ENCODE data around the gene ZNF177. TPM values are rescaled to one million over a fixed set of nuclear protein-coding genes. Genes with fewer than 3 reads are reported as not detected.

ZNF177 gene
- total RNA-seq, 1 donor from 2014 or later: 4.4 TPM

- peaks cover 78% of the 10 kb centered on the region for H3K9me3 Mint-ChIP-seq (ENCODE audit: low read depth)
Observed at GRCh38 chr19:9370738-9371619, 8.2 kb downstream of the ZNF177 start.

GRCh38 chr19:9381361-9381785 lies 18.6 kb downstream of the ZNF177 start:
- Mint-ChIP-seq H3K36me3 (ENCODE audit: low read depth) (peaks cover 86% of the 10 kb centered on the region), H3K4me3 (ENCODE audit: unreplicated experiment) (no peak overlapping the region), H3K4me1 (ENCODE audit: low read depth) (no peaks in the 10 kb centered on the region), H3K9me3 (ENCODE audit: low read depth) (peaks cover 79% of the 10 kb centered on the region), H3K27me3 (ENCODE audit: low read depth) (no peaks in the 10 kb centered on the region), H3K27ac (ENCODE audit: unreplicated experiment) (no peak overlapping the region)
- TF ChIP-seq CTCF (IDR thresholded peaks at IDR 0.05): no peak
- DNase-seq (ENCODE audit: low spot score): no peak

More at GRCh38 chr19:9370738-9371619, 8.2 kb downstream of the ZNF177 start:
- no peaks in the 10 kb centered on the region for H3K27me3 Mint-ChIP-seq (ENCODE audit: low read depth)
- H3K4me3 Mint-ChIP-seq (ENCODE audit: unreplicated experiment): no peak overlapping the region
- H3K27ac Mint-ChIP-seq (ENCODE audit: unreplicated experiment): no peak overlapping the region
- no peak for TF ChIP-seq CTCF (IDR thresholded peaks at IDR 0.05)
- DNase-seq (ENCODE audit: low spot score): no peak
- H3K36me3 Mint-ChIP-seq (ENCODE audit: low read depth): peaks cover 71% of the 10 kb centered on the region
- H3K4me1 Mint-ChIP-seq (ENCODE audit: low read depth): no peaks in the 10 kb centered on the region

GRCh38 chr19:9406798-9407352 lies 44.1 kb downstream of the ZNF177 start:
- H3K9me3 Mint-ChIP-seq (ENCODE audit: low read depth): peaks cover 67% of the 10 kb centered on the region
- H3K36me3 Mint-ChIP-seq (ENCODE audit: low read depth): peaks cover 18% of the 10 kb centered on the region
- no peaks in the 10 kb centered on the region for H3K27me3 Mint-ChIP-seq (ENCODE audit: low read depth)
- DNase-seq (ENCODE audit: low spot score): no peak
- H3K4me3 Mint-ChIP-seq (ENCODE audit: unreplicated experiment): no peak overlapping the region
- TF ChIP-seq CTCF (IDR thresholded peaks at IDR 0.05): no peak
- H3K27ac Mint-ChIP-seq (ENCODE audit: unreplicated experiment): no peak overlapping the region
- no peaks in the 10 kb centered on the region for H3K4me1 Mint-ChIP-seq (ENCODE audit: low read depth)

GRCh38 chr19:9407827-9408226 lies 45.0 kb downstream of the ZNF177 start:
- H3K27ac Mint-ChIP-seq (ENCODE audit: unreplicated experiment): no peak overlapping the region
- H3K4me1 Mint-ChIP-seq (ENCODE audit: low read depth): no peaks in the 10 kb centered on the region
- H3K9me3 Mint-ChIP-seq (ENCODE audit: low read depth): peaks cover 73% of the 10 kb centered on the region
- no peaks in the 10 kb centered on the region for H3K27me3 Mint-ChIP-seq (ENCODE audit: low read depth)
- no peak for DNase-seq (ENCODE audit: low spot score)
- H3K36me3 Mint-ChIP-seq (ENCODE audit: low read depth): peaks cover 27% of the 10 kb centered on the region
- H3K4me3 Mint-ChIP-seq (ENCODE audit: unreplicated experiment): no peak overlapping the region
- TF ChIP-seq CTCF (IDR thresholded peaks at IDR 0.05): no peak

GRCh38 chr19:9413240-9413954 lies 50.6 kb downstream of the ZNF177 start:
- no peak for TF ChIP-seq CTCF (IDR thresholded peaks at IDR 0.05)
- H3K27me3 Mint-ChIP-seq (ENCODE audit: low read depth): no peaks in the 10 kb centered on the region
- no peak overlapping the region for H3K27ac Mint-ChIP-seq (ENCODE audit: unreplicated experiment)
- no peaks in the 10 kb centered on the region for H3K4me1 Mint-ChIP-seq (ENCODE audit: low read depth)
- no peak for DNase-seq (ENCODE audit: low spot score)
- no peak overlapping the region for H3K4me3 Mint-ChIP-seq (ENCODE audit: unreplicated experiment)
- H3K9me3 Mint-ChIP-seq (ENCODE audit: low read depth): peaks cover 74% of the 10 kb centered on the region
- H3K36me3 Mint-ChIP-seq (ENCODE audit: low read depth): peaks cover 73% of the 10 kb centered on the region
